Measurements from ENCODE around the gene RAET1E.
"Not testable (repeated sequence)": the region's sequence is repeated elsewhere in the genome, so short reads cannot be mapped to it uniquely, and the experiment has no call there.

RAET1E gene

DNA sequence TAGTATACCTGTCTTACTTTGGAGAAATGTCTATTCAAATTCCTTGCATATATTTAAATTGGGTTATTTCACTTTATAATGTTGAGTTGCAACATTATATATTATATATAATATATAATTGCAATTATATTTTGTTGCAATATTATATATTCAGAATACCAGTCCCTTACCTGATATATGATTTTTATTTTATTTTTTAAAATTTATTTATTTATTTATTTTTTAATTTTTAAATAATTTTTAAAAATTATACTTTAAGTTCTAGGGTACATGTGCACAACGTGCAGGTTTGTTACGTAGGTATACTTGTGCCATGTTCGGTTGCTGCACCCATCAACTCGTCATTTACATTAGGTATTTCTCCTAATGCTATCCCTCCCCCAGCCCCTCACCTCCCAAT lies 29.1 kb upstream of the RAET1E start:
- not testable (repeated sequence) for DNase-seq (ENCODE audit: low spot score)

DNA sequence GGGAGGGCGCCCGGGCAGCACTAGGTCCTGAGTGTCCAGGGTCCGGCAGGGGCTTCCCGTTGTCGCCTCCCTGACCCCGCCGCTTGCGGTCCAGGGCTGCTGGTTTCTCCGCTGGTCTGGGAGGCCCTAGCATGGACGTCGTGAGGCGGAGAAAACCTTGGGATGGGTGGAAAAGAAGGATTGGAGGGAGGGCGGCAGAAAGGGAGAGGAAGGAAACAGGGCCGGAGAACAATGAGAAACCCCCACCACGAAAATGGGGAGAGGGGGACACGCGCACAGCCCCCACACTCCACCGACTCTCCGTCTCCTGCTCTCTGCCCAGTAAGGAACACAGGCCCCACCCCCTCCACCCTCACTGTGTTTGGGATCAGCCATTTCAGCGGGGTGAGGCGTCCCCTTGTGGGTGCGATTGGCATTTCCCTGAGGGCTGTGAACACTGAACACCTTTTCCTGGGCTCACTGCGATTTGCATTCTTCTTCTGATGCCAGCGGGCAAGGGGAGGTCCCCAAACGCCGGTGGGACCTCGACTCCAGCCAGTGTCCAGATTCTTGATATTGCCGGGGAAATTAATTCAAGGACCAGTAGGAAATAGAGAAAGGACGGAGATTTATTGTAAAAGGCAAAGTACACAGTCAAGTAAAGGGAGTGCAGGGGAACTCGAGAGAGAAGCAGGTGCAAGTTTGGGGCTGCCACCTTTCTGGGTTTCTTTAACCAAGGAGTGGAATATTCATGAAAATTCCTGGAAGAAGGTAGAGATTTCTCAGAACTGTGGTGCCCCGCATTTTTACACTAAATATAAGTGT lies 28.3 kb upstream of the RAET1E start:
- DNase-seq (ENCODE audit: low spot score): peak; percentile 65

DNA sequence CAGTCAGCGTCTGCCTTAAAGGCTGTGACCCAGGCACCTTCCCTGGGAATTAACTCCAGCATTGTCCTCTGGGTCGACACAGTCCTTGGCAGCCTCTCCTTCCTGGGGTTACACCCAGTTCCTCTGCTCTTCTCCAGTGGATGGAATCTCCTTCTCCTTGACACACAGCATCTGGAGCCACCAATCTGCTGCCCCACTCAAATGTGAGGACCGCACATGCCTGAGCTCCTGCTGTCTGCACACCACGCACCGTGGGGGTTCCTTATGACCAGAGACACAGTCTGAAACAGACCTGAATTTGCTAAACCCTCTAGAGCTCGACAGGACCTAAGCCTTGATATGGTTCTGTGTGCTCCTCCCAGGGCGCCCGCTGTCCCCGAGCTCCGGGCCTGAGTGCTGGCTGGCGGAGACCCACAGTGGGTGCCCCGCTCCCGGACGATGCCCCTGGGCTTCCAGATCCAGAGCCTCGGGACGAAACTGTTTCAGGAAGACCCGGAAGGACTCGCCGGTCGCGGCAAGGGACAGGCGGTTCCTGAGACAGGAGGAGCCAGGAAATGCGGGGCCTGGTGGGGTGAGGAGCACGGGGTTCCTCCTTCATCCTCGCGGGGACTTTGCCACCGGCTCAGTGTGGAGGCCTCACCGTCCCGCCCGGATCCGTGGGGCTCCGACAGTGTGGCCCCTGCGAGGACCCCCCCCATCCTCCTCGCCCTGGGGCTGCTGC lies 27.5 kb upstream of the RAET1E start:
- DNase-seq (ENCODE audit: low spot score): no peak

DNA sequence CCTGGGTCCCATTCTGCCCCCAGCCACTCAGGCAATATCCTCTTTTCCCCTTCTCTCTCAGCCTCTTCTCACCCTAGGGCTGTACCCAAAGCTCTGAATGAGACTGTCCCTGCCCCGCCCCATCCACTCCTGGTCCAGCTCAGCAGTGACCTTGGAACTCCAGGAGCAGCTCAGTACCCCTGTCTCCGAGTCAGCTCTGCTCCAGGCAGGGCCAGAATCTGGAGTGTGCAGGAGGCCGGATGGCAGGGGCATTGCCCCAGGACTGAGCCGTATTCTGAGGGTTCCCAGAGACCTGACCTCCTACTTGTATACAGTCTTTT lies 27.0 kb upstream of the RAET1E start:
- DNase-seq (ENCODE audit: low spot score): no peak

DNA sequence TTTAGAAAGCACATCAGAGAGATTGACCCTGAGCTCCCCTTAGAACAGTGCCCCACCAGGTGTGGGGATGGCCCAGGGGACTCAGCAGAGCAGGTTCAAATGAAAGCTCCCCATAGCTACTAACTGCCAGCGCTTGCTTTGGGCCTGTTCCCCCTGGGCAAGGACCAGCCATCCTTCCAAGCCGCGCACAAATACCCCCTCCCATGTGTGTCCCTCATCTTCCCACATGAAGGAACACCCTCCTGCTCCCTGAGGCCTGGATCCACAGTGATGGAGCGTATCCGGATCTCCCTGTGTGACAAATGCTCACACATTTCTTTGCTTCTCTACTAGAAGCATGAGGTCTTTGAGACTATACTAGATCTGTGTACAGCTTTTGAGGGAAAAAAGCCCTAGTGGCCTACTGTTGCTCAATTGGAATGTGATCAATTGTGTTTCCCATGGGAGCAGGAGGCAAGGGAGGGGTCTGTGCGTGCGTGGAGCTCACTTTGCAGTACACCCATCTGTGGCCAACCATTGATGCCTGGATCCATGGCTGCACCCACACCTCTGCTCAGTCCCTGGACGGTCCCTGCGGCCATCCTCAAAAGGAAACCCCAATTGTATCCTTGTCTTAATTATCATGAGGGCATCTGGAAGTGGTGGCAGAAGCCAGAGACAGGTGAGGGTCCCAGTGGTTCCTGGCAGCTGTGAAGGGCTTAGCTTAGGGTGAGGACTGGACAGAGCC lies 26.5 kb upstream of the RAET1E start:
- no peak for DNase-seq (ENCODE audit: low spot score)

DNA sequence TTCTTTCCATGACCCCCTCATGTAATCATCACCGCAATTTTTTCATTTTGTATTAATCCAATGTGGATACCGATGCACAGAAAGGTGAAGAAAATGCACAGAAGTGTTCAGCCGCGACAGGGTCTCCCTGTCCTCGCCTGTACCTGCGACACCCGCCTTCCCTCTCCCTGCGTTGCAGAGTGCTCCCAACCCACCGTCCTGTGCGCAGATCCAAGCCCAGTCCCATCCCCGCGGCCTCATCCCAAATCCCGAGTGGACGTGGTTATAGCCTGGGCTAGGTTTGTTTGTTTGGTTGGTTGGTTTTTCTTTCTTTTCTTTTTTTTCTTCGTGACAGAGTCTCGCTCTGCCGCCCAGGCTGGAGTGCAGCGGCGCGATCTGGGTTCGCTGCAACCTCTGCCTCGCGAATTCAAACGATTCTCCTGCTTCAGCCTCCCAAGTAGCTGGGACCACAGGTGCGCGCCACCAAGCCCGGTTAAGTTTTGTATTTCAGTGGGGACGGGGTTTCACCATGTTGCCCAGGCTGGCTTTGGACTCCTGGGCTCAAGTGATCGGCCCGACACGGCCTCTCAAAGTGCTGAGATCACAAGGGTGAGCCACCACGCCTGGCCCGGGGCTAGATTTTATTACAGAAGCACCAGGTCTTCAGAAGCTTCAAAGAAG lies 25.5 kb upstream of the RAET1E start:
- no peak for DNase-seq (ENCODE audit: low spot score)

DNA sequence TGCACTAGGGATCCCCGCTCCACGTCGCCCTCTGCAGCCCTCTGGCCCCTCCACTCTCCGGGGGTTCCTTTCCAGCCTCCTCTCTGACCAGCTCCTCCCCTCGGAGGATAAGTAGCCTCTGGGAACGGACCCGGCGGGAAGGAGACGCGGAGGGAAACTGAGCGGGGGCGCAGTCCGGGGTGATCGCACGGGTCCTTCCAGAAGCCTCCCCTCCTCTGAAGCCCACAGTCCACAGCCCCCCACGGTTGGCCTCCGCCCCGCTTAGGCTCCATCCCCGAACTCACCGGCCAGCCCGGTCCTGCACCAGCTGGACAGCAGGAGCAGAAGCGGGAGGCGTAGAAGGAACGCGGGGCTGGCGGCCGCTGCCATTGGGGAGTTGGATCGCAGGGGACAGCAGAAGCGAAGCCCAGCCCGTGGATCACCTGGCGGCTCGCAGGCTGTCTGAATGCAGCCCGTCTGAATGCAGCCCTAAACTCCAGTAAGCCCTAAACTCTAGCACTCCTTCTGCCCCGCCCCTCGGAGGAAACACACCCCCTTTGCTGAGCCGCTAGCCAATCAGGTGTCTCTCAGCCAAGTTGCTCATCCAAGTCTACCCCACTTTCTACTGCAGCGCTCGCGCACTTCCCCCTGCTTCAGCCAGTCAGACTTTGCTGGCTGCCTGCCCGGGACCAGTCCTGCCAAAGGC lies 24.9 kb upstream of the RAET1E start, which contains the start of gene RAET1G:
TSS of gene RAET1G (minus strand) at position 480 of the 685 bp plus-strand sequence. CDS start at position 369, 111 bp downstream.
- peak; percentile 94 for DNase-seq (ENCODE audit: low spot score)

DNA sequence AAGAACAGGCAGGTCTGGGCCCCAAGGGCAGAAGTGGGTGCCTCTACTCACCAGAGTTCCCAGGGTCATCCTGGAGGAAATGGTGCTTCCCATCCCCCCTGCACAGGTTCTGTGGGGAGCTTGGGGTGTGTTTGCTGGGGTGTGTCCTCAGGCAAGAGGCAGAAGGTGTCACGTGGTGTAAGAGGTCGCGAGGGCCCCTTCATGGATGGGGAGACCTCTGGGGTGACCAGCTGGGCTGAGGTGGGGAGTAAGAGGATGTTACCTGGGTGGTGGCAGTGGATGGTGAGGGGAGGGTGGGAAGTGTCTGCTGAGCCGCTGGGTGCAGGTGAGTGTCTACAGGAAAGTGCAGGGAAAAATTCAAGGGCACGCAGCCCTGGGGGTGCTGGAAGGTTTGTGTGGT lies 24.2 kb upstream of the RAET1E start:
- DNase-seq (ENCODE audit: low spot score): not testable (repeated sequence)

DNA sequence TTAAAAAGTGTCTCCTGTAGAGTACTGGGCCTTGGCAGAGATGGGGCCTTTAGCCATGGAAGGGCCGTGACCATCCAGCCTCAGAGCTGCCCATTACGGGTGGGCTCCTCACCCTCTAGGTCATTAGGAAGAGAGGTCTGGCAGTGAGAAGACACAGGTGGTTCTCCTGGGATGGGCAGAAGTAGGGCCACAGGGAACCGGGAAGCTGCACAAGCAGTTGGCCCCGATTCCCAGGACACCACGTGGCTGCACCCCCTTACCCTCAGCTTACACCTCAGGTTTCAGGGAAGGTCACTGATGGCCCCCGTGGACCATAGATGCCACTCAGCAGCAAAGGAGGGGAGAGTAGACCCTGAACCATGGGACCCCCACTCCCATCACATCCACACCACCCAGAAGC lies 23.4 kb upstream of the RAET1E start:
- DNase-seq (ENCODE audit: low spot score): no peak

DNA sequence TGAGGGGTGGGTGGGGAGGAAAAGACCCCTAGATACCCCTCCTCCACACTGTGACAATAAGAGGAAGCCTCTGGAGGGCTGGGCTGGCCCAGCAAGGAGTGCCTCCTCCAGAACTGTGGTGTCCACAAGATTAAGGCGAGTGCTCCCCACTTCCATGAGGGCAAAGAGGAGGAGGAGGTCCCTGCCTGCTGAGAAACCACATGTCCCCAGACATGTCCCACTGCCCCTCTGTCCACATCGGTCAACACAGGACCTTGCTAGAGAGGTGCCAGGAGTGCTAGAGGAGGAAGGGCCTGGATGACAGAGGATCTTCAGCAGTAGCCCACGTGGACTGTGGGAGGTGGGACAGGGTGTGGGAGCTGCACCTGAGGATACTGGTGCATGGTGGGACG lies 21.9 kb upstream of the RAET1E start:
- no peak for DNase-seq (ENCODE audit: low spot score)

DNA sequence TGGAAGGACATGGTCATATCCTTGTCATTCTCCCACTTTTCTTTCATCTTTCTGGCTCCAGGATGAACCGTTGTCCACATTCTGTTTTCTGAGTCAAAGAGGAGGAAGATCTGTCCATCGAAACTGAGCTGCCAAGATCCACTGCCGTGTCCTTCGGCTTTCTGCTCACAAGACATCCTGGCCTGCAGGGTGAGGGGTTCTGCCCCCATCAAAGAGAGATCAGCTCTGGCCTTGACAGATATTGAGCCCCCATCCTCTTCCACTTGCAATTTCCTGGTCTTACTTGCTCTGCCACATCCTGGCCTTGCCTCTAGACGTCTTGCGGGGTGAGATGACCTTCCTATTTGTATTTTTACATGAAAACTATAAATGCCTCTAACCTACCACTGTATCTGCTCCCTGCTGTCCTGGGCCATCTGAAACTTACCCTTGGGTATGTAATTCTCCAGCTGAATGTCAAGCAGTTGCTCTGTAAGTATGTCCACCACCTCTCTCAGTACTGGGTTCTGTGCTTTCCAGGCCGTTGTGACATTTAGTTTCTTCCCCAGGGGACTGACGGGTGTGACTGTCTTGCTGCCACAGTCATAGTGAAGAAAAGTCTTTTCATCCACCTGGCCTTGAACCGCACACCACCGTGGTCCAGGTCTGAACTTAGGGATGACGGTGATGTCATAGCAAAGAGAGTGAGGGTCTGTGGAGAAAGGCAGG lies 21.4 kb upstream of the RAET1E start:
- DNase-seq (ENCODE audit: low spot score): not testable (repeated sequence)

DNA sequence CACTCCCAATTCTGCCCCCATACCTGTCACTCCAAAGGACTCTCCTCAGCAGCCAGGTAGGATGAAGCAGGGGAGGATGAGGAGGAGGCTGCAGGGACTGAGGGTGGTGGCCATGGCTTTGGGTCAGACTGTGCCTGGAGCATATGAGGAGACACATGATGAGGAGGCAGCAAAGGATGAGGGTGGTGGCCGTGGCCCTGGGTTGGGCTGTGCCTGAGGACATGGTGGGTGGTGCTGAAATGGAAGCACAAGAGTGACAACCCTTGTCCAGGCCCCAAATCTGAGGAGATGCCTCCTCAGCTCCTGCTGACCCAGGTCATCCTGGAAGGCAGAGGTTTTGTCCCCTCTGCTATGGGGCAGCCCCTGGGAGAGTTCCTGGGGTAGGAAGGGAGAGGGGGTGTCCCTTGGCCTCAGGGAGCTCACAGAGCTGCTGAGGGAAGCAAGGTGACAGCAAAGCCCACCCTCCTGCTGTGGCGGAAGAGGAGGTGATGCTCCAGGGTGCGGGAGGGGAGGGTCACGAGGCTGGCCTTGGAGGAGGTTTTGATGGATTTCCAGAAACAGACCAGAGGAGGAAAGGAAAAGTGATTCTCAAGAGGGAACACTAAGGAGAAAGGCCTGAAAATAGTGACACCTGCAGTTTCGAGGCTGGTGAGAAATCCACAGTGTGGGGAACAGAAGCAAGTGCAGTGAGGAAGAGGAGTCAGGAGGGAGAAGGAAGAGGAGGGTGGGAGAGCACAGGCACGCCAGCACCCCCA lies 20.4 kb upstream of the RAET1E start:
- DNase-seq (ENCODE audit: low spot score): no peak

DNA sequence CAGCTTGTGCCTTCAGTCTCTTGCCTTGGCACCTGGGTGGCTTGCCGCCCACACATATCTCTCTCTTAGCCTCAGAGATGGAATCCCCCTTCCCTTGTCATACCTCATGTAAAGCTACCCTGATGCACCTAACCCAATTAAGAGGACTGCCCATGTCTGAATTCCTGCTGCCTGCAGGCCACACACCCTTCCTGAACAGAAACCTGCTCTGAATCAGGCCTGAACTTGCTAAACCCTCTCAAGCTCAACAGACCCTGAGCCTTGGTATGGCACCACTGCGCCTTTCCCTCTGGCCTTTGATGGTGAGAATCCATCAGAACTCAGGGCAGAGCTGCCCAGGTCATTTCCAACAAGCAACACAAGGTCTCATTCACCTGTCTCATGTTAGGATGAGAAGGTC lies 19.8 kb upstream of the RAET1E start:
- no peak for DNase-seq (ENCODE audit: low spot score)

DNA sequence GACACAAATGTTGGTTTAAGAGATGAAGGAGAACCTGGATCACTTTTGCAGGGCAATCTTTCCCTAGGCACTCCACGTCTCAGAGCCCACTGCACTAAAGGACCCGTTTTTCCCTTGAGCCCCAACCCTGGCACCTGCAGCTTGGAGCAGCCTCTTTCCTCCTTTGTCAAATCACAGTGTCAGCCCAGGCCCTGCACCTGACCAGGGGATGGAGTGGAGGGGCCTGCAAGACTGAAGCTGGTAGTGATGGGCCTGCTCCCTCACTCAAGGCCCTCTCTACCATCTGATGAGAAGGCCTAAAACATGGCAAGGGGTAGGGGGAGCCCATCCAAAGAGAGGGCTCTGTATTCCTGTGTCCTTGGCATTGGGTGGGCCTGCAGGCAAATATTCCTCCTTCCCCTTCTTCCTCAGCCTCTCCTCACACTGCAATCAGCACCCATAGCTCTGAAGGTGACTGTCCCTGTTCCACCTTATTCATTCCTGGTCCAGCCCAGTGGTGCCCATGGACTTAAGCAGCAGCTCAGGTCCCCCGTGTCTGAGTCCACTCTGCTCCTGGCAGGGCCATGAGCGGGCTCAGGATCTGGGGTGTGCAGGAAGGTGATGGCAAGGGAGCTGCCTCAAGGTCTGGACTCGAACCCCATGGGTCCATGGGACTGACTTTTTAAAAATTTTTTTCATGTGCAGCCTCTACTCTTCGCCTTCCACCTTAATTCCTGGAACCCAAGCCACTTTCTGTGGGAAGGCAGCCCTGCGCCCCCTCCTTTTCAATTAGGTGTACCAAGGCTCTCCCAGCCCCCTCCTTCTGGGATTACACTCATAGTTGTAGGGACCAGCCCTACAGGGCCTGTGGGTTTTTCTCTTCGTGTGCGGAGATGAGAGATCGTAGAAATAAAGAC lies 18.3 kb upstream of the RAET1E start:
- no peak for DNase-seq (ENCODE audit: low spot score)

DNA sequence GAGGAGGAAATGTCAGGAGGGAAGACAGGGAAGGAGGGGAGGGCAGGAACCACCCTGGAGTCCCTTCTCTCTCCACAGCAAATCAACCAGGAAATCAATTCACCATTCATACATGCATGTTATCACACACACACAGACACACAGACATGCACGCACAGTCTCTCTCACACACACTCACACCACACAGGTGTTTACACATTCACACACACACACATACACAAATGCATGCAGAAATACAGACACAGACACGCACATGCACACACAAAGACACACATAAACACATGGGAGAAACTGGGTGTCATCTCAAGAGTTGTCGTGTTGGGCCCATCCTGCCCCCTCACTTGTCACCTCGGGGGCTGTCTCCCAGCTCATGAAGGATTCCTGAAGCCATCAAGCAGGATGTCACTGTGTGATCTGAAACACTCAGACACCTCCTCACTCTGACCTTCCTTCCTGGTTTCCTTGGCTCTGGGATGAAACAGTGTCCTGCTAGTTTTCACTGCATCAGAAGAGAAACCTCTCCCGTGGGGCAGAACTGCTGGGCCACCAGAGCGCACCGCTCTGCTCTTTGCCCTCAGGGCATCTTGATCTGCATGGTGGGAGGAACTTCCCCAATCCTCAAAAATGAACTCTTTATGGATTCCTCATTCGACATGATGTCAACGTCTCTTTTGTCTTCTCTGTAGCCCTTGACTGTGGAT lies 15.8 kb upstream of the RAET1E start:
- no peak for DNase-seq (ENCODE audit: low spot score)

DNA sequence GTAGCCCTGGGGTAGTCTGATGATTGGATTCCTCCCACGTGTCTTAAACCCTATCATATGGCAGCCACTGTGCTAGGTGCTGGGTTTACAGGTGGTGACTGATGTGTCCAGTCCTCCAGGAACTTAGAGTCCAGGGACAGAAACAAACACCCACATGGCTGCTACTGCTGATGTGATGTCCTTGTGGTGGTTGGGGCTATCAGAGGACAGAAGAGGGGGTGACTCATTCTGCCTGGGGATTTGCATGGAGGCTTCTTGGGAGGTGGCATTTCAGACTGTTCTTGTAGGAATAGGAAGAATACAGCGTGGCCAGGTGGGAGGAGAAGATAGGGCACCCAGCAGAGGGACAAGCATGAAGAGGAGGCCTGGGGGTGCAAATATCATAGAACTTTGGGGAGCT lies 15.2 kb upstream of the RAET1E start:
- no peak for DNase-seq (ENCODE audit: low spot score)

DNA sequence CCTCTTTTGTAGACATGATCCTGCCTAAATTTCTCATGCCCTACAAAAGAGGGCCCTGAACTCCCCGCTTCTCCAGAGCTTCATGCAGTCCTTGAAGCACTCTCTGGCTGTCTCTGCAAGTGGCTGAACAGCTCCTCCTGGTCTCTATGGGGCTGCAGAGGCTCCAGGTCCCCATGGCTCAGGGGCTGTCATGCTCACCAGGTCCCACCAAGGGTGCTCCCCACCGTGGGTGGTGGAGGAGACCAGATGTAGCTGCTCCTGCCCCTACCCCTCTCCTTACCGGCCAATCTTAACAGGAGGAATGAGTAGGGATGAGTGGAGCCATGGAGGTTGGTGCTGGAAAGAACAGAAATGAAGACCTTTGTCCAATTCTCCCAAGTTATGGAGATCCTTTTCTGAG lies 14.8 kb upstream of the RAET1E start:
- not testable (repeated sequence) for DNase-seq (ENCODE audit: low spot score)

DNA sequence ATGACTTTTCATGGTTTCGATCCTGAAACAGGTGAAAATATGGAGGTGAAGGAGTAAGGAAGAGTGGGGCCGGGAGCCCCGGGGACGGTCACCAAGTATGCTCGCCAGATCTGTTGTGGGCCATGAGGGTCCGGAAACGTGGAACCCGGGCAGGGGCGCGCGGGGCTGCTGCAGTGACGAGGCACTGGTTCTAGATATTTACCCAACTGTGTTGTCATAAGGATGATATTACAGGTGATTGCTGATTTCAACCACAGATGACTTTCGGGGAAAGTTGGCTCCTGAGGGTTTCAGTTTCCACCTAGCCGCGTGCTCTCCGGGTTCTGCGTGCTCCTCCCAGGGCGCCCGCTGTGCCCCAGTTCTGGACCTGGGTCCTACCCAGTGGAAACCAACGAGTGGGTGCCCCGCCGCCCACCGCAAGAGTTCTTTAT lies 12.8 kb upstream of the RAET1E start:
- no peak for DNase-seq (ENCODE audit: low spot score)
